K562 (cell line): ENCODE measurements around the gene NRIP2. TPM values are rescaled to one million over a fixed set of nuclear protein-coding genes. Genes with fewer than 3 reads are reported as not detected.

Experiments used
- ELF1 ChIP-seq: fragments of 200-800 bp; sonication (Bioruptor generic); IDR thresholded peaks from 2 replicates; pipeline ENCODE4 v1.6.1; 2016; ENCODE audit warnings: missing genetic modification characterization, missing compliant biosample characterization
- KLF16 ChIP-seq: IDR thresholded peaks from 2 replicates; pipeline ENCODE4 v1.6.1; 2016; ENCODE audit warnings: antibody characterized with exemption
- MYBL2 ChIP-seq, 2 experiments: fragments of 450-650 bp in 1 of 2; sonication (generic) in 1 of 2; formaldehyde crosslinking in 1 of 2; IDR thresholded peaks; 2 replicates each; pipeline versions ENCODE4 v1.6.1 to v1.8.1; 2017 to 2022; ENCODE audit warnings: borderline replicate concordance in 1 of 2, inconsistent platforms in 1 of 2, low read depth in 1 of 2, mild to moderate bottlenecking in 1 of 2, missing genetic modification reagents in 1 of 2, moderate library complexity in 1 of 2
- MYC ChIP-seq, 2 experiments: fragments of 250-450 bp in 1 of 2; sonication (Bioruptor Pico) in 1 of 2; IDR thresholded peaks; 2 replicates each; pipeline versions ENCODE4 v1.5.1 to v1.6.1; 2012 to 2021; ENCODE audit warnings: low read depth in 2 of 2, borderline replicate concordance in 1 of 2, improper control_type of control experiment in 1 of 2, low read length in 1 of 2, mild to moderate bottlenecking in 1 of 2, moderate library complexity in 1 of 2
- NONO ChIP-seq, 2 experiments: fragments of 200-400 bp in 1 of 2; fragments of 450-650 bp in 1 of 2; formaldehyde crosslinking in 1 of 2; IDR thresholded peaks; 2 replicates each; pipeline ENCODE4 v1.6.1; 2017; ENCODE audit warnings: low read depth in 2 of 2, mild to moderate bottlenecking in 2 of 2, moderate library complexity in 2 of 2, low read length in 1 of 2
- RBFOX2 ChIP-seq: fragments of 200-400 bp; formaldehyde crosslinking; IDR thresholded peaks from 2 replicates; pipeline ENCODE4 v1.6.1; 2017; ENCODE audit warnings: low read depth, mild to moderate bottlenecking, low read length, moderate library complexity
- RBM22 ChIP-seq: fragments of 200-400 bp; formaldehyde crosslinking; IDR thresholded peaks from 2 replicates; pipeline ENCODE4 v1.6.1; 2018; ENCODE audit warnings: low read length, low read depth; ENCODE audit not compliant: poor library complexity, severe bottlenecking
- RBM25 ChIP-seq: fragments of 200-400 bp; formaldehyde crosslinking; IDR thresholded peaks from 2 replicates; pipeline ENCODE4 v1.6.1; 2018; ENCODE audit warnings: low read length, low read depth, moderate library complexity; ENCODE audit not compliant: severe bottlenecking
- SETDB1 ChIP-seq: IDR thresholded peaks from one replicate; pipeline ENCODE4 v1.6.1; 2012; ENCODE audit warnings: low read length, control low read depth, inconsistent platforms
- SIN3A ChIP-seq, 2 experiments: fragments of 150-350 bp in 1 of 2; IDR thresholded peaks; 2 replicates each; pipeline ENCODE4 v1.6.1; 2011 to 2016; ENCODE audit warnings: borderline replicate concordance in 2 of 2, low read depth in 2 of 2, low read length in 2 of 2, mild to moderate bottlenecking in 2 of 2, moderate library complexity in 2 of 2; ENCODE audit not compliant: control insufficient read depth in 1 of 2
- SIN3B ChIP-seq: fragments of 450-650 bp; IDR thresholded peaks from 2 replicates; pipeline ENCODE4 v1.6.1; 2017; ENCODE audit warnings: low read depth, mild to moderate bottlenecking, moderate library complexity
- TAF1 ChIP-seq: IDR thresholded peaks from 2 replicates; pipeline ENCODE4 v1.6.1; 2011; ENCODE audit warnings: mild to moderate bottlenecking, low read length, moderate library complexity; ENCODE audit not compliant: insufficient read depth, control insufficient read depth, severe bottlenecking; ENCODE audit errors: extremely low read depth
- TFAP4 ChIP-seq: sonication (generic); formaldehyde crosslinking; IDR thresholded peaks from 2 replicates; pipeline ENCODE4 v1.8.0; 2022; ENCODE audit warnings: missing genetic modification reagents, mild to moderate bottlenecking, moderate library complexity, borderline replicate concordance
- YY1 ChIP-seq, 3 experiments: IDR thresholded peaks; 2 replicates each; pipeline ENCODE4 v1.6.1; 2011; ENCODE audit warnings: low read length in 2 of 3, mild to moderate bottlenecking in 2 of 3, moderate library complexity in 2 of 3, borderline replicate concordance in 1 of 3, control low read depth in 1 of 3, low read depth in 1 of 3; ENCODE audit not compliant: insufficient read depth in 3 of 3, insufficient replicate concordance in 2 of 3, control insufficient read depth in 1 of 3, insufficient read length in 1 of 3; ENCODE audit errors: extremely low read depth in 1 of 3
- ZEB2 ChIP-seq: fragments of 450-650 bp; IDR thresholded peaks from 2 replicates; pipeline ENCODE4 v1.6.1; 2016
- ZNF75A ChIP-seq: fragments of 450-650 bp; formaldehyde crosslinking; IDR thresholded peaks from 2 replicates; pipeline ENCODE4 v1.4.0; 2020; ENCODE audit warnings: mild to moderate bottlenecking
- polyA plus RNA-seq, 8 experiments: library from polyadenylated mRNA; depleted of rRNA in 4 of 8; stranded (reverse) in 5 of 8; unstranded in 3 of 8; fragments of >200 nt; fragmentation: Nextera tagmentation in 2 of 8; fragmentation: Illumina TruSeq in 1 of 8; extraction: Ambion mirVana in 2 of 8; extraction: Trizol in 1 of 8; gene quantifications; 2 replicates each; pipeline versions ENCODE4 v1.2.1 to v1.2.3, GENCODE V29; 2011 to 2014; ENCODE audit warnings: inconsistent platforms in 1 of 8, missing spikeins in 1 of 8
- total RNA-seq, 7 experiments: library from RNA; depleted of rRNA in 6 of 7; stranded (reverse); fragments of >200 nt in 6 of 7; fragmentation: Illumina TruSeq in 2 of 7; extraction: Trizol in 2 of 7; gene quantifications; 2 replicates each; pipeline versions ENCODE4 v1.2.1 to v1.2.3, GENCODE V29; 2011 to 2021; ENCODE audit warnings: low replicate concordance in 1 of 7
- TF ChIP-seq, protein P1 (sequence below): fragments of 450-650 bp; IDR thresholded peaks from 2 replicates; pipeline ENCODE4 v1.6.1; 2017; ENCODE audit warnings: antibody characterized with exemption, mild to moderate bottlenecking

The NRIP2 gene
- total and polyA plus RNA-seq, 9 of the 15 experiments (the other 6 are each of a cell fraction or from before 2014, with no cell fraction given), result 0.07 to 0.10 TPM; not detected in 7

DNA sequence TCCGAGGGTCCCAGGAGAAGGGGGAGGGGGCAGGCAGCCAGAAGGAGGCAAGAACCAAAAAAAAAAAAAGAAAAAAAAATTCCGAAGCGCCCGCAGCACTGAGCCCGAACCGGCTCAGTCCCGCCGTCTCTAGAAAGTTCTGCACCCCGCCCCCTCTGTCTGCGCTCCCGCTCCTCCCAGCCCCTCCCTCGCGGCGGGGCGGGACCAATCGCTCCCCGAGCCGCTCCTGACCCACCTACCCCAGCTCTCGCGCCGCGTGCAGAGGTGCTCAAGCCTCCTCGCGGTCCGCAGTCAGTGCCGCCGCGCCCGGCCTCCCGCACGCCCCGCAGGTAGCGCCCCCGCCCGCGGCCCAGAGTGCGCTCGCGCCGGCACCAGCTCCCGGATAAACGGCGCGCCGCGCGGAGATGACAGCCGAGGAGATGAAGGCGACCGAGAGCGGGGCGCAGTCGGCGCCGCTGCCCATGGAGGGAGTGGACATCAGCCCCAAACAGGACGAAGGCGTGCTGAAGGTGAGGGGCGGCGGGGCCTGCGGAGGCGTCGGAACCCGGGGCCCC lies 40.0 kb downstream of the NRIP2 start, which contains the start of gene FKBP4 (continued):
- TF ChIP-seq TAF1 (no peak), RBFOX2 (peak; percentile 85), SIN3A (IDR thresholded peaks at IDR 0.05; ENCODE audit: borderline replicate concordance in 2 of 2, control insufficient read depth in 1 of 2, low read depth in 2 of 2, low read length in 2 of 2) (0 out of 4 replicates have a peak, but pooled peaks of 1 of the 2 experiments have one; percentile 34), NONO (IDR thresholded peaks at IDR 0.05; ENCODE audit: low read depth in 2 of 2, low read length in 1 of 2) (0 out of 4 replicates have a peak, but pooled peaks of 1 of the 2 experiments have one; percentile 36), ELF1 (tag) (no peak), MYBL2 (IDR thresholded peaks at IDR 0.05; ENCODE audit: low read depth) (no peak), MYBL2 (CRISPR knock-in tag; IDR thresholded peaks at IDR 0.05; ENCODE audit: borderline replicate concordance) (no peak), RBM25 (peak; percentile 29), SIN3B (no peak), ZEB2 (no peak), YY1 (IDR thresholded peaks at IDR 0.05; ENCODE audit: borderline replicate concordance in 1 of 3, control insufficient read depth in 1 of 3, extremely low read depth in 1 of 3, insufficient read depth in 3 of 3, insufficient read length in 1 of 3, insufficient replicate concordance in 2 of 3, low read depth in 1 of 3, low read length in 2 of 3) (no peak), ZNF75A (CRISPR knock-in tag) (no peak), KLF16 (0 out of 2 replicates have a peak, but pooled peaks have one; percentile 12), RBM22 (peak; percentile 61), SETDB1 (no peak), TFAP4 (CRISPR knock-in tag) (no peak), MYC (IDR thresholded peaks at IDR 0.05; ENCODE audit: low read depth, low read length) (peak; percentile 86), MYC (CRISPR knock-in tag; IDR thresholded peaks at IDR 0.05; ENCODE audit: borderline replicate concordance, low read depth) (no peak)
- TF ChIP-seq, protein P1, sequence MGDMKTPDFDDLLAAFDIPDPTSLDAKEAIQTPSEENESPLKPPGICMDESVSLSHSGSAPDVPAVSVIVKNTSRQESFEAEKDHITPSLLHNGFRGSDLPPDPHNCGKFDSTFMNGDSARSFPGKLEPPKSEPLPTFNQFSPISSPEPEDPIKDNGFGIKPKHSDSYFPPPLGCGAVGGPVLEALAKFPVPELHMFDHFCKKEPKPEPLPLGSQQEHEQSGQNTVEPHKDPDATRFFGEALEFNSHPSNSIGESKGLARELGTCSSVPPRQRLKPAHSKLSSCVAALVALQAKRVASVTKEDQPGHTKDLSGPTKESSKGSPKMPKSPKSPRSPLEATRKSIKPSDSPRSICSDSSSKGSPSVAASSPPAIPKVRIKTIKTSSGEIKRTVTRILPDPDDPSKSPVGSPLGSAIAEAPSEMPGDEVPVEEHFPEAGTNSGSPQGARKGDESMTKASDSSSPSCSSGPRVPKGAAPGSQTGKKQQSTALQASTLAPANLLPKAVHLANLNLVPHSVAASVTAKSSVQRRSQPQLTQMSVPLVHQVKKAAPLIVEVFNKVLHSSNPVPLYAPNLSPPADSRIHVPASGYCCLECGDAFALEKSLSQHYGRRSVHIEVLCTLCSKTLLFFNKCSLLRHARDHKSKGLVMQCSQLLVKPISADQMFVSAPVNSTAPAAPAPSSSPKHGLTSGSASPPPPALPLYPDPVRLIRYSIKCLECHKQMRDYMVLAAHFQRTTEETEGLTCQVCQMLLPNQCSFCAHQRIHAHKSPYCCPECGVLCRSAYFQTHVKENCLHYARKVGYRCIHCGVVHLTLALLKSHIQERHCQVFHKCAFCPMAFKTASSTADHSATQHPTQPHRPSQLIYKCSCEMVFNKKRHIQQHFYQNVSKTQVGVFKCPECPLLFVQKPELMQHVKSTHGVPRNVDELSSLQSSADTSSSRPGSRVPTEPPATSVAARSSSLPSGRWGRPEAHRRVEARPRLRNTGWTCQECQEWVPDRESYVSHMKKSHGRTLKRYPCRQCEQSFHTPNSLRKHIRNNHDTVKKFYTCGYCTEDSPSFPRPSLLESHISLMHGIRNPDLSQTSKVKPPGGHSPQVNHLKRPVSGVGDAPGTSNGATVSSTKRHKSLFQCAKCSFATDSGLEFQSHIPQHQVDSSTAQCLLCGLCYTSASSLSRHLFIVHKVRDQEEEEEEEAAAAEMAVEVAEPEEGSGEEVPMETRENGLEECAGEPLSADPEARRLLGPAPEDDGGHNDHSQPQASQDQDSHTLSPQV, result peak; percentile 39; the same call in 1 of the 2 replicates
